GM21515 (cell line): ENCODE results near the gene CKAP4.
"Not testable (repeated sequence)": the region's sequence is repeated elsewhere in the genome, so short reads cannot be mapped to it uniquely, and the experiment has no call there.

ENCODE experiments used
- ATAC-seq: cut with Tn5 transposase; IDR thresholded peaks from one replicate; pipeline ENCODE4 v1.9.1; 2021; ENCODE audit not compliant: unreplicated experiment

Gene CKAP4

GRCh38 chr12:106247674-106248311 lies at the start of gene CKAP4:
Gene CKAP4, minus strand, starts transcription at chr12:106248020. Its CDS starts 169 bp downstream, at chr12:106247851.
- peak; percentile 48 for ATAC-seq

- no peak for ATAC-seq
Observed at GRCh38 chr12:106297075-106297474, 49.3 kb upstream of the CKAP4 start.

GRCh38 chr12:106296179-106296877 lies 48.5 kb upstream of the CKAP4 start:
- no peak for ATAC-seq

GRCh38 chr12:106292339-106292738 lies 44.5 kb upstream of the CKAP4 start:
- ATAC-seq: no peak

- ATAC-seq: no peak
Observed at GRCh38 chr12:106291342-106291741, 43.5 kb upstream of the CKAP4 start.

- no peak for ATAC-seq
Observed at GRCh38 chr12:106290666-106291065, 42.8 kb upstream of the CKAP4 start.

- ATAC-seq: no peak
Observed at GRCh38 chr12:106289196-106289681, 41.4 kb upstream of the CKAP4 start.

- ATAC-seq: no peak
Observed at GRCh38 chr12:106288494-106289195, 40.8 kb upstream of the CKAP4 start.

- ATAC-seq: no peak
Observed at GRCh38 chr12:106288101-106288493, 40.3 kb upstream of the CKAP4 start.

GRCh38 chr12:106287364-106287763 lies 39.5 kb upstream of the CKAP4 start:
- no peak for ATAC-seq

- ATAC-seq: not testable (repeated sequence)
Observed at GRCh38 chr12:106286576-106287162, 38.8 kb upstream of the CKAP4 start.

- no peak for ATAC-seq
Observed at GRCh38 chr12:106285982-106286381, 38.2 kb upstream of the CKAP4 start.

GRCh38 chr12:106284358-106285105 lies 36.7 kb upstream of the CKAP4 start:
- no peak for ATAC-seq

GRCh38 chr12:106282457-106283097 lies 34.8 kb upstream of the CKAP4 start:
- peak; percentile 74 for ATAC-seq

- ATAC-seq: no peak
Observed at GRCh38 chr12:106281804-106282203, 34.0 kb upstream of the CKAP4 start.

- no peak for ATAC-seq
Observed at GRCh38 chr12:106281056-106281782, 33.4 kb upstream of the CKAP4 start.

GRCh38 chr12:106280106-106280505 lies 32.3 kb upstream of the CKAP4 start:
- no peak for ATAC-seq

- ATAC-seq: peak; percentile 80
Observed at GRCh38 chr12:106276032-106276740, 28.4 kb upstream of the CKAP4 start.

- ATAC-seq: no peak
Observed at GRCh38 chr12:106275458-106275857, 27.6 kb upstream of the CKAP4 start.
